A673 (cell line): Measurements from ENCODE around the gene SDCBP2. TPM values are rescaled to one million over a fixed set of nuclear protein-coding genes. Genes with fewer than 3 reads are reported as not detected.
"Not testable (repeated sequence)": the region's sequence is repeated elsewhere in the genome, so short reads cannot be mapped to it uniquely, and the experiment has no call there.

Source experiments
- BruUV-seq: library from RNA; stranded (reverse); fragments of 400-500 nt; replicated peaks from 2 replicates; lab custom pipeline; 2021; lab: Mats Ljungman, UMichigan
- CTCF ChIA-PET: fragments of 300-600 bp; sonication (Branson Sonifier 250); formaldehyde crosslinking; loops from one replicate; lab custom pipeline; 2022; ENCODE audit warnings: antibody characterized with exemption; lab: Charles Lee
- POLR2A ChIA-PET: fragments of 300-600 bp; sonication (Branson Sonifier 250); formaldehyde crosslinking; loops from one replicate; lab custom pipeline; 2022; ENCODE audit warnings: antibody characterized with exemption; ENCODE audit not compliant: low non-redundant PET; lab: Charles Lee
- DNase-seq: peaks from one replicate; pipeline ENCODE4 v3.0.0-alpha.2; 2015; ENCODE audit warnings: low spot score
- H3K27ac ChIP-seq: fragments of 200-600 bp; sonication (generic); 2 replicates; pipeline ENCODE4 v1.5.1; 2016; ENCODE audit warnings: mixed run types, low read depth, mild to moderate bottlenecking, mixed read lengths, antibody characterized with exemption, low read length; ENCODE audit not compliant: poor library complexity, severe bottlenecking
- H3K27me3 ChIP-seq: fragments of 200-600 bp; sonication (generic); replicated peaks from 2 replicates; pipeline ENCODE4 v1.6.1; 2017; ENCODE audit warnings: mixed run types, low read depth, mild to moderate bottlenecking, mixed read lengths, antibody characterized with exemption, low read length; ENCODE audit not compliant: insufficient read depth, poor library complexity
- H3K36me3 ChIP-seq: fragments of 200-600 bp; sonication (generic); 2 replicates; pipeline ENCODE4 v1.6.1; 2016; ENCODE audit warnings: mixed run types, mild to moderate bottlenecking, mixed read lengths, antibody characterized with exemption, low read length; ENCODE audit not compliant: insufficient read depth, poor library complexity, severe bottlenecking
- H3K4me1 ChIP-seq: fragments of 200-600 bp; sonication (generic); 2 replicates; pipeline ENCODE4 v1.6.1; 2017; ENCODE audit warnings: mixed run types, mild to moderate bottlenecking, mixed read lengths, antibody characterized with exemption, low read length; ENCODE audit not compliant: insufficient read depth, poor library complexity, severe bottlenecking
- H3K4me3 ChIP-seq: fragments of 200-600 bp; sonication (generic); 2 replicates; pipeline ENCODE4 v1.5.1; 2016; ENCODE audit warnings: low read depth, mixed run types, mild to moderate bottlenecking, mixed read lengths, low read length; ENCODE audit not compliant: poor library complexity, severe bottlenecking
- H3K9me3 ChIP-seq: fragments of 200-600 bp; sonication (generic); 2 replicates; pipeline ENCODE4 v1.6.1; 2016; ENCODE audit warnings: mixed run types, low read depth, mild to moderate bottlenecking, mixed read lengths, antibody characterized with exemption, low read length; ENCODE audit not compliant: poor library complexity, severe bottlenecking
- CTCF ChIP-seq: fragments of 300-800, 200-600 bp; sonication (generic); conservative IDR thresholded peaks from 2 replicates; pipeline ENCODE4 v1.5.1; 2017; ENCODE audit warnings: low read depth, mild to moderate bottlenecking, antibody characterized with exemption, low read length, moderate library complexity, mixed read lengths
- EZH2 ChIP-seq: fragments of 200-600 bp; sonication (generic); IDR thresholded peaks from 2 replicates; pipeline ENCODE4 v1.6.1; 2017; ENCODE audit warnings: borderline replicate concordance, low read depth, mild to moderate bottlenecking, mixed read lengths, antibody characterized with exemption, low read length; ENCODE audit not compliant: poor library complexity, severe bottlenecking
- intact Hi-C: fragments of 100-400 bp; cut with micrococcal nuclease; formaldehyde crosslinking; loops from one replicate; pipeline ENCODE4 v1.10.0; 2022; ENCODE audit not compliant: unreplicated experiment
- total RNA-seq: library from RNA; stranded (reverse); gene quantifications from 2 replicates; pipeline ENCODE4 v1.2.3, GENCODE V29; 2021

SDCBP2 gene
- total RNA-seq, 1 experiment from 2014 or later, result 3.5 TPM

DNA sequence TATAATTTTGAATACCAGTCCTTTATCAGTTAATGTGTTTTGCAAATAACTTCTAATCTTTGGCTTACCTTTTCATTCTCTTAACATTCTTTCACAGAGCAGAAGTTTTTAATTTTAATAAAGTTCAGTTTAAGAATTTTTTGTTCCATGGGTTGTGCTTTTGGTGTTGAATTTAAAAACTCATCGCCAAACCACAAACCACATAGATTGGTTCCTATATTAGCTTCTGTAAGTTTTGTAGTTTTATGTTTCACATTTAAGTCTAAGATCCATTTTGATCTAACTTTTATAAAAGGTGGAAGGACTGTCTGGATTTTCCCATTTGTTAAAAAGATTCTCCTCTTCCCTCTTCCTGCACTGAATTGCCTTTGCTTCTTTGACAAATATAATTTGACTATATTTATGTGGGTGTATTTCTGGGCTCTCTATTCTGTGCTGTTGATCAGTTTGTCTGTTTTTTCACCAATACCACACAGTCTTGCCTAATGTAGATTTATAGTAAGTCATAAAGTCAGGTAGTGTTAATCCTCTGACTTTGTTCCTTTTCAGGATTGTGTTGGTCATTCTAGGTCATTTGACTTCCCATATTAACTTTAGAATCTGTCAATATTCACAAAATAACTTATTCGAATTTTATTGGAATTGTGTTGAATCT, 17.5 kb upstream of the SDCBP2 start:
- Histone ChIP-seq H3K36me3 (no peaks in the 10 kb centered on the region), H3K4me1 (no peaks in the 10 kb centered on the region), H3K27ac (no peak overlapping the region), H3K4me3 (no peak overlapping the region), H3K27me3 (no peaks in the 10 kb centered on the region), H3K9me3 (peaks cover 35% of the 10 kb centered on the region)
- intact Hi-C loops, result no loop called here
- TF ChIP-seq CTCF (no peak), EZH2 (no peak)
- DNase-seq, result no peak
- no TSS peak for BruUV-seq
- CTCF ChIA-PET, result no interaction called here
- POLR2A ChIA-PET, result no interaction called here

- CTCF ChIA-PET, result no interaction called here
- TF ChIP-seq CTCF (no peak), EZH2 (no peak)
- Histone ChIP-seq H3K27ac (no peak overlapping the region), H3K9me3 (peaks cover 31% of the 10 kb centered on the region), H3K36me3 (no peaks in the 10 kb centered on the region), H3K4me3 (no peak overlapping the region), H3K4me1 (no peaks in the 10 kb centered on the region), H3K27me3 (no peaks in the 10 kb centered on the region)
- no peak for DNase-seq
- no TSS peak for BruUV-seq
- POLR2A ChIA-PET, result no interaction called here
- intact Hi-C loops, result no loop called here
These were observed 16.8 kb upstream of the SDCBP2 start for GRCh38 chr20:1345756-1346093.

- TF ChIP-seq EZH2 (no peak), CTCF (no peak)
- H3K27me3 ChIP-seq, result no peaks in the 10 kb centered on the region
- H3K9me3 ChIP-seq, result peaks cover 31% of the 10 kb centered on the region
- ChIA-PET CTCF (no interaction called here), POLR2A (no interaction called here)
- H3K27ac ChIP-seq, result no peak overlapping the region
- H3K4me3 ChIP-seq, result no peak overlapping the region
- no peaks in the 10 kb centered on the region for H3K36me3 ChIP-seq
- no peaks in the 10 kb centered on the region for H3K4me1 ChIP-seq
- intact Hi-C loops, result no loop called here
- DNase-seq, result no peak
- BruUV-seq, result no TSS peak
These were observed 16.3 kb upstream of the SDCBP2 start for GRCh38 chr20:1345030-1345755.

- POLR2A ChIA-PET, H3K4me1 ChIP-seq, DNase-seq, H3K4me3 ChIP-seq, intact Hi-C loops, H3K36me3 ChIP-seq, BruUV-seq, CTCF ChIA-PET, H3K27ac ChIP-seq, H3K27me3 ChIP-seq: not testable (repeated sequence)
- H3K9me3 ChIP-seq, result peaks cover 22% of the 10 kb centered on the region
These were observed 14.6 kb upstream of the SDCBP2 start for GRCh38 chr20:1343446-1344124.
